HG02970 (cell line): ENCODE data around the gene AMOTL1.

Experiments
- ATAC-seq: cut with Tn5 transposase; IDR thresholded peaks from one replicate; pipeline ENCODE4 v1.9.1; 2021; ENCODE audit warnings: mild to moderate bottlenecking, moderate library complexity, moderate number of reproducible peaks; ENCODE audit not compliant: unreplicated experiment, low FRiP score

AMOTL1 gene, protein sequence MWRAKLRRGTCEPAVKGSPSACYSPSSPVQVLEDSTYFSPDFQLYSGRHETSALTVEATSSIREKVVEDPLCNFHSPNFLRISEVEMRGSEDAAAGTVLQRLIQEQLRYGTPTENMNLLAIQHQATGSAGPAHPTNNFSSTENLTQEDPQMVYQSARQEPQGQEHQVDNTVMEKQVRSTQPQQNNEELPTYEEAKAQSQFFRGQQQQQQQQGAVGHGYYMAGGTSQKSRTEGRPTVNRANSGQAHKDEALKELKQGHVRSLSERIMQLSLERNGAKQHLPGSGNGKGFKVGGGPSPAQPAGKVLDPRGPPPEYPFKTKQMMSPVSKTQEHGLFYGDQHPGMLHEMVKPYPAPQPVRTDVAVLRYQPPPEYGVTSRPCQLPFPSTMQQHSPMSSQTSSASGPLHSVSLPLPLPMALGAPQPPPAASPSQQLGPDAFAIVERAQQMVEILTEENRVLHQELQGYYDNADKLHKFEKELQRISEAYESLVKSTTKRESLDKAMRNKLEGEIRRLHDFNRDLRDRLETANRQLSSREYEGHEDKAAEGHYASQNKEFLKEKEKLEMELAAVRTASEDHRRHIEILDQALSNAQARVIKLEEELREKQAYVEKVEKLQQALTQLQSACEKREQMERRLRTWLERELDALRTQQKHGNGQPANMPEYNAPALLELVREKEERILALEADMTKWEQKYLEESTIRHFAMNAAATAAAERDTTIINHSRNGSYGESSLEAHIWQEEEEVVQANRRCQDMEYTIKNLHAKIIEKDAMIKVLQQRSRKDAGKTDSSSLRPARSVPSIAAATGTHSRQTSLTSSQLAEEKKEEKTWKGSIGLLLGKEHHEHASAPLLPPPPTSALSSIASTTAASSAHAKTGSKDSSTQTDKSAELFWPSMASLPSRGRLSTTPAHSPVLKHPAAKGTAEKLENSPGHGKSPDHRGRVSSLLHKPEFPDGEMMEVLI

DNA sequence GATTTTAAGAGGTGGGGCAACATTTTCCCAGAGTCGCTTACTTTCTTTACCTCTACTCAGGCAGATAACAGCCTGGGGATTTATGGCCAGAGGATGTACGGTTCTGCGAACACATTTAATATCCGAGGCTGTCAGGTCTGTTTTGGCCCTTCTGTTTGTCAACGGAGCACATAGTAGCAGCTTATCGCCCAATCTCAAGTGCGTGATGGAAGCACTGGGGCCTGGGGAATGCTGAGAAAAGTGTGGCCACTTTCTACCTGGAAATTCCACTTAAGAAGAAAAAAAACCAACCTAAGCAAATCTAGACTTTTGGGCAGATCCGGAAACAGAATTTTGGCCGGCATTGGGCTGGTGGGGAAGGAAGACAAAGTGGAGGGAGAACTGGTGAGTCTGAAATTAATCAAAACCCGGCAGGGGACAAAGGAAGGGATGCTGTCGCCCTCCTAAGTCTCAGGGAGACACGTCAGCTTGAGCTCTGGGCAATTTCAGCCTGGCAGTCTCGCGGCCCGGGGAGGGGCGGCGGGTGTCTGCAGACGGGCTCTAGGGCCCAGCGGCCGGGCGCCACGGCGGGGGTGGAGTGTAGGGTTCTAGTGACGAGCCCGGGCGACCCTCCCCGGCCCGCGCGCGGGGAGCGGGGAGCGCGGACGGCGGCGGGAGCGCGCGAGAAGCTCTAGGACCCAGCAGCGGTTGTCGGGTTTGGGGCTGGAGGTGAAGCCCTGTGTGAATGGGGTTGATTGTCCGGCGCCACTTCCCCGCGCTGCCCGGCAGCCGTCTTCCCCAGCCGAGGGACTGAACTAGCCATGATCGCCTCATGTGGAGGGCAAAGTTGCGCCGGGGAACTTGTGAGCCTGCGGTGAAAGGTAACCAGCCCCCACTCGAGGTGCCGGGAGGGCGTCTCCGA is at the start of gene AMOTL1:
AMOTL1 (plus strand) TSS at position 656 of the 901 bp plus-strand sequence; CDS start at position 812, 156 bp downstream.
- ATAC-seq, result peak; percentile 63

DNA sequence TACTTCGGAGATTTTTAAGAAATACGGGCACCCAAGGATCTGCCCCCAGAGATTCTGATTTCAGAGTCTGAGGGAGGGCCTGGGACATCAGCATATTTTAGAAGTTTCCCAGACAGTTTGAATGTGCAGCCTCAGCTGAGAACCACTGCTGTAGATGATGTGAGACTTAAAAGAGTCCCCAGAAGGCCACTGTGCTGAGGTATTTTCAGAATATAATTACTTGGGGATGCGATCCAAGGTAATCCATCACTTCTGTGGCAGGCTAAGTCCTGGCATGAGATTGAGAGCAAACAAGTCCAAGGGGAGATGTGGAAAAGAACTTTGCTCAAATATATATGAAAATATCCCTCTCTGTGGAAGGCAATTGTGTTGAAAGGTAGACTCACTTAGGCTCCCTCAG is 48.3 kb upstream of the AMOTL1 start:
- ATAC-seq, result no peak

DNA sequence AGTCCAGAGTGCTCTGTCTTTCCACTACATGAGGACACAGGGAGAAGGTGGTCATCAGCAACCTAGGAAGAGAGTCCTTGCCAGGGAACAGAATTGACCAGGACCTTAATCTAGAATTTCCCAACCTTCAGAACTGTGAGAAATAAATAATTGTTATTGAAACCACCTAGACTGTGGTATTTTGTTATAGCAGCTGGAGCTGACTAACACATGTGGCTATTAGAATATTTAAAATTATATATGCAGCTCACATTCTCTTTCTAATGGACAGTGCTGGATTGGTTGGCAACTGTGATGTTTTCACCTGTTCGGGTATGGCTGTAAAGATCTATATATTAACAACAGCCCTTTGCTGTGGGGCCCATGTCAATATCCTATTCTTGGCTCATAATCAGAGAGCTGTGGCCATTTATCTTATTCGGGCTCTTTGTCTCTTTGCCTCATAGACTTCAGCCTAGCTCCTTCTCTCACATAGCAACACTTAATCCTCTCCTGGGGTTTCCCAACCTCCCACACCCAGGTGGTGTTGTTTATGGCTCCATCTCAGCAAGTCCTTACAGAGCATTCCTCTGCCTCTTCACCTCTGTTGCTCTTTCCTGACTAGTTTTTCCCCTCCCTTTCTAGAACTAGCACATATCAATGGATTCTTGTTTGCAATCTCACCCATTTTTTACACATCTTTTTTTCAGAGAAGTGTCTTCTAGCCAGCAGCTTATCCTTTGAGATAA is 46.4 kb upstream of the AMOTL1 start:
- no peak for ATAC-seq

DNA sequence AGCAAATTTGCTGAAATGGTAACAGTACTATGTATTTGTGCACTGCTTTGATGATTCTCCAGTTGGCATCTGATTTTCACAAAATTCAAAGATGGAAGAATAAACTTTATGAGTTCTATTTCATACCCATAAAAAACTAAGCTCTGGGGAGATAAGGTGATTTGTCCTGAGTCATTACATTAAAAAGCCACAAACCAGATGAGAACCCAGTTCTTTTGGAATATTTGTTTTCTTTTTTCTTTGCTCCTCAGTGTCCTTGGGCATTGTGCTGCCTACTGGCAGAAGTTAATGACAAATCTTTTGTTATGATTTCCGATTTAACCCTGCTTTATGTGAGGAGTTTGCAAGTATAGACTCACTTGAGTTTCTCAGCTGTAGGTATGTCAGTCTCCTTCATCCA is 45.4 kb upstream of the AMOTL1 start:
- no peak for ATAC-seq

DNA sequence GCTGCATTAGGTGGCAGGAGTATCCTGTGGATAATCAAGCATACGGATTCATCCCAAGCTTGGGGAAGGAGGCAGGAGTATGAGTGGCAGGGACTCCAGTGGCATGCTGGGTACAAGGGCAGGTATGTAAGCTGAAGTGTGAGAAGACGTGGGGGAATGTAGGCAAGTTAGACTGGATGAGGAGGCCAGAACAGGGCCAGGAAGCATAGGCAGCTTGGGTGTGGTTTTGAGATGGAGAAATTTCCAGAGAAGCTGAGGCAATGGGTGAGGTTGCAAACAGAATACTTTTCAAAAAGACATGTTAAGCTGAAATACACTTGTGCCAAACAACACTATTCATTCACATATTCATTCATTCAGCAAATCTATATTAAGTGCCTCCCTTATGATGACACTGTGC is 43.1 kb upstream of the AMOTL1 start:
- no peak for ATAC-seq

DNA sequence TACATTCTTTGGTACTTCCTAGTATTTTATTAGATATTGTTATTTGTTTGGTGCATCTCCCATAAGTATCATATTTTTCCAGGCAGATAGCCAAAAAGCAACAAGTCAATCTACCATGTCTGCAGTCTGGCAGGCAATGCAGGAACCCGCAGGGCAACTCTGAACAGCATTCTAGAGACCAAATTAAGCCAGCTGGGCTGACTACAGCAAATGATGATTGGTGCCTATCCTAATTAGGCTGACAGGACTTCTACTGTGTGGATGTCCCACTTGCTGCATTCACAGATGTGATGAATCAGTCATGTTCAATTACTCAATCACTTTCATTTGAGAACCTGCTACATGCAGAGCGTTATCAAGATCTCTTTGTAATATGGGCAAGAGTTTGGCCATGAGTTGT is 40.3 kb upstream of the AMOTL1 start:
- no peak for ATAC-seq

DNA sequence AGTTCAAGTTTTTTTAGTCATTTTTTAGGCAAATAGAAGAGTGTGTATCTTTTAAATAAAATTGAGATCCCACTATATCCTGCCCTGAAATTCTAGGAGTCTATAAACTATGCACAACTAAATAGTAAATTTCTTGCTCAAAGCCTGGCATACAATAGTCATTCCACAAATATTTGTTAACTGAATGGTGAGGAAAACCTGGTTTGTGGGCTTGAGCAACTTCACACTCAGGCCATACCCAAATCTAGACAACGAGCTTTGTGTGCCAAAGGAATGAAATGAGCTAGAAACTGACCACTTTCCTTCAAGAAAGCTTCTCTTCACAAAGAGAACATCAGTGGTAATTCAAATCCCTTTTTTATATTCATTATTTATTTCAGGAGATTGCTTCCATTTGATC is 39.6 kb upstream of the AMOTL1 start:
- no peak for ATAC-seq

DNA sequence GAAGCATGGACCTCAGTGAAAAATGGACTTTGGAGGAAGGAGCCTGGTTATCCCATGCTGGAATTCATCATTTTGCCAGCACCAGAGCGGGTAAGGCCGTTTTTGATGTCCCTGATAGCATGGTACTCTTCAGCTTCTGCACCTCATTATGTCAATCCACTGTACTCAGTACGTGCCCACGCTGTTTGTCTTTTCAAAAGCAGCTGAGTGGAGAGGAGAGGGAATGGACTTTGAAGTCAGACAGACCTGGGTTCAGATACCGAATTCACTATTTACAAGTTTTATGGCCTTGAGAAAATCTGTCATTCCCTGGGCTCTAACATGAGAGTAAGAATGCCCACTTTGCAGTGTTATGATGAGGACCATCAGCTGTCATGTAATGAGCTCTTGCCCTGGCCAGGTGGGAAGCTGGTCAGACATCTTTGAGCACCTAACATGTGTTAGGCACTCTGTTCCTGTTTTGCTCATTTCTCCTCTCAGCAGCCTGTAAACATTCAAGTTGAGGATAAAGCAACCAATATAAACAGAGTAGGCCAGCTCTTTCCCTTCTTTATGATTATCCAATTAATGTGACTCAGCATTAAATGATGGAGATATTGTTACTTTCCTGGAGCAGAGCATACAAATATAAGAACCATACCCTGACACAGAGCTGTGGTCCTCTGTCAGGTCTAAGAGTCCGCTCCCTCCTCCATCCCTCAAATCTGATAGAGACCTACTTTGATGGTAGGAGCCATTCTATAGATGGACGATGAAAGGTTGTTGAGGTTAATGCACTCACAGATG is 39.0 kb upstream of the AMOTL1 start:
- no peak for ATAC-seq

DNA sequence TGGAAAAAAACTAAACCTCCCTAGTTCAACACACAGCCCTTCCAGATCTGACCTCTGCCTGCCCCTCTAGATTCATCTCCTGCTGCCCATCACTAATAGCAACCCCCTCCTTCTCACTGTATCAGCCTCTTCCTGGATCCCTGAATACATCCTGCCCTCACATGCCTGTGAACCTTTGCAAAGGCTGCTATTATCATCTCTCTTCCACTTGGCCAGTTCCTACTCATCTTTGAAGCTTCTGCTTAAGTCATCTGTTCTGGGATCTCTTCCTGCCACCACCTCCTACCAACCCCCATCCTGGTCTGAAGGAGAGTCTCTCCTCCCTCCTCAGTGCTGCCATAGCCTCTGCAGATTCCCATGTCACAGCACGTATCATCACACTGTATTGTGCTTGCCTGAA is 38.0 kb upstream of the AMOTL1 start:
- ATAC-seq, result no peak

DNA sequence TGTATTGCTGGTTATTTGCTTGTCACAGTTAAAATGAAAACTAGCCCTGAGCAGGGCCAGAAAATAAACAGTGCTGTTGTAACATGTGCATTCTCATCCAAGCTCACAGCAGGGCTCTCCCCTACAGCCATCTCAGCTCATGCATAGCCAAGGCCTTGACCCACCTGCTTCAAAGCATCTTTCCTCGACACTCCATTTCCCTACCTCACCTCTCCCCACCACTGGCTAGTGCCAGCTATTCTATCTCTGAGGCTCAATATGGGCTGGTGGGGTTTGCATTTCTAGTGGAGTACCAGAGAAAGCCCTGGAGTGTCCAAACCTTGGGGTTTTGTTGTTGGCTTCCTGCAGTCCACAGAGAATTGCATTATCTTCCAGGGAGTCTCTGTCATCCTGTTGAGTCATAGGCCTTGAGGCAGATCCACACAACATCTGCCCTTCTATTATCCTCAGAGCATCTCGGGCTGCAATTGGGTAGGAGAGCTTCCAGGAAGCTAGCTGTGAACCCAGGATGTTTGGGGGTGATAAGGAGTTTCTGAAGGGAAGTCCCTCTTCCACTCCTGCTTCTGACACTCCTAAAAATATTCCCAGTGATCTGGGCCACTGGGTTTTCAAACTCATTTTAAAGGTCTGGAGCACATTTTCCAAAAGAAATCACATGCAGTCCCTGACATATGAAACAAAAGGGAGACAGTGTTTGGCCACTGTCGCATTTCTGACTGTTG is 36.1 kb upstream of the AMOTL1 start:
- no peak for ATAC-seq

DNA sequence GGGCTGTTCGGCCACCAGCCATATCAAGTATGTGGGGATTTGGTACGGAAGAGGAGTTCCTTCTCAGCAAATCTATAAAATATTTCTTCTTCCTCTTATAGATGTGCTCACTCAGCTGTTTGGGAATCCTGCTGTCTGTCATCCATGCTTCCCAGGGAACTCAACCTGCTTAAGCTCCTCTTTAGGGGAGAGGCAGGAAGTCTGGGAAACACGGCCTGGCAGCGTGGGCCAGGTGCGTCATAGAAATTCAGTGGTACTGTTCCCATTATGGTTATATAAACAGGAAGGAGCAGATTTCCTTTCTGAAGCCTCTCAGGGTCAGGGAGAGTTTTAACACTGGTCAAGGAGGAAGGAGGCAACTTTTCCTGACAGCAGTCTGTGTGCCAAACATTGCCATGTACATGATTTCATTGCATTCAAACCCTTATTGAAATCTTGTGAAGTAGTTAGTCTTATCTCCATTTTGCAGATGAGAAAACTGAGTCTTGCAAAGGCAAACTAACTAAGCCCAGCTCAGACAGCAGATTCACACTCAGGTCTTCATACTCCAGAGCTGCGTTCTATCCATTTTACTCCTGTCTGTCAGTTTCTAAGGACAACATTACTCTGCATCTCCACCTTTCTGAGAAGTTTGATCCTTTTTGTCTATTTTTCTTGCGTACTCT is 35.4 kb upstream of the AMOTL1 start:
- no peak for ATAC-seq

DNA sequence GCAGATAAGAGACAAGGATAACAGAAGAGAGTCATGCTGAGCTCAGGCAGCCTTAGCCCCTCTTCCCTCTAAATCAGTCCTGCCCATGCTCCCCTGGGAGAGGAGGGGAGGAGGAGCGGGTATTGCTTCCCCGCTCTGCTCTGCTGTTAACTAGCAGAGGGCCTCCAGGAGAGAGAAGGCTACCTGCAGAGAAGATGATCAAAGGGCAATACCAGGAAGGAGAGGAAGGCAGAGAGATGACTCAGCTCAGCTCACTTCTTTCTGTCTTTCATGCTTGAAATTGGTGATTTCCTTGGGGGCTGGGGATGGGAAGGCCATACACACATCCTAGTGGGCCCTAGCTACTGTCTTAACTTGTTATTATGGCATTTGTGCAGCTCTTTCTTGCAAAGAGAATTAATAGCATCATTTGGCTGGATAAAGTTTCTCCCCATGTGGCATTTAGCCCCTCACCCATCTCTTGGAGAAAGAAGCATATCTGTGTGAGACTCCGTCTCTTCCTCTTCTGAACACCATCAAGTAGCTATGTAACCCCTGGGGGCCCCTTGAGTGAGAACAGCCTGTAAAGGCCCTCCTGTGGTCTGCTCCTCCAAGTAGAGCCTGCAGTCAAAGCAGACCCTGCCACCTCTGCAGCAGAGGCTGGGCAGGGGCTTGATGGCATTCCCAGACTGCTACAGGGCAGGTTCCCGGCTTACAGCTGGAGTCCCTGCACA is 33.4 kb upstream of the AMOTL1 start:
- no peak for ATAC-seq

DNA sequence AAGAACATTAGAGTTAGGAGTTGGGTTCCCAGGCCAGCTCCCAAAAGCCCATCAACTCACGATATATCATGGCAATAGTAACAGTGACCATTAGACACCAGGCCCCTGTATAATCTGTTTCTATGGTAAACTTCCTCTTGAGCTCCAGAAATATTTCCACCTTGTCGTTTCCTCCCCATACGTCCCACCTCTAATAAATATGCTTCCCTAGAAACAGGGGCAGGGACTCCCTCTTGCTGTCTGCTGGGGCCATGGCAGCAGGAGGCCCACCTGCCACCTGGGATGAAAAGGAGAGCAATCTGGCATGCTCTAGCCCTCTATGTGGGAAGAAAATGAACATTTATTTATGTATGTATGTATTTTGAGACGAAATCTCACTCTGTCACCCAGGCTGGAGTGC is 32.2 kb upstream of the AMOTL1 start:
- ATAC-seq, result no peak

DNA sequence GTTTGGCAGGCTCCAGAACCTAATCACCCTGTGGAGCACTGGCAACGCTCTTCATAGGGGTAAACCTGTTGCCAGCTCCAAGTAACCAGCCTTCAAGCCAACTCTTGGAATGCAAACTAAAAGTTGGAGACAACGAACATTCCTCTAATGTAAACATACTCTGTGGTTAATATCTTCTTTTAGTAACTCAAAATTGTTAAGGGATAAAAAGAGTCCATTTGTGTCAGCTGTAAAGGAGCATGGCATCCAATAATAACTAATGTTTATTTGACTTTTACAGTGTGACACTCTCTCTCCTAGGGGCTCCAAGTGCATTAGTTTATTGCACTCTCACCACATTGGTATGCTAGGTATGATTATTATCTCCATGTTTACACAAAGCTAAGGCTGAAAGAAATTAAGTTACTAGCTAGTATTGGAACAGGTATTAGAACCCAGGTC is 31.0 kb upstream of the AMOTL1 start:
- ATAC-seq, result no peak

DNA sequence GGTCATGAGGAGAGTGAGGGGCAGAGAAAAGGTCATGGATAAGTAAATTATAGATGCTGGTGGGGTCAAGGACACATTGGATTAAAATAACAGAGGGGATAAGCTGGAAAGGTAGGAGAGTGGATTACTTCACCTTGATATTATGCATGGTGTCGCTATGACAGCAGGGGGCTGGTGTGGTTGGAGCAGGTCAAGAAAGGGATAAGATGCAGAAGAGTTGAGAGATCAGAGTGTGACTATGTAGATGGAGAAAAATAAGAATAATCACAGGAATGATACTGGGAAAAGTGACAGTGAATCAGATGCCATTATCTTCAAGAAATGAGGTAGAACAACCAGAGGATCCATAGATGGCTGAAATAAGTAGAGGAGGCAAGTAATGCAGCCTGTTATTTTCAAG is 29.4 kb upstream of the AMOTL1 start:
- no peak for ATAC-seq

DNA sequence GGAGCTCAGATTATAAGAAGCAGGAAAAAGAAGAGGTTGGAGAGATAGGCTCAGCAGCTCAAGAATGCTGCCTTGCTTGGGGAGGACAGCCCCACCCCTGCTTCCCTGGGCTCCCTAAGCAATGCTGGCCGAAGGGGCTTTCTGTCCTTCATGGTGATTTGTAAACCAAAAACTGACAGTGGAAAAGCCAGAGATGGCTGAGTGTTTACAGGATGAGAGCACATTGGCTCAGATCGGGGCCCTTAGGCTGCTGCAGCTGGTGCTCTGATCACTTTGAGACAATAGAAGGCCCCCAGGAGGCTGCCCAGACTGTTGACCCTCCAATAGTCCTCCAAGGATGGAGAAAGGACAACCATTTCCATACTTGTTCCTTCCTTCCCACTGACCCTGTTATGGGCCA is 28.8 kb upstream of the AMOTL1 start:
- no peak for ATAC-seq
